ENCODE data around the gene MORN4. TPM values are rescaled to one million over a fixed set of nuclear protein-coding genes. Genes with fewer than 3 reads are reported as not detected.

The MORN4 gene
- total and polyA plus RNA-seq, 2 of the 13 experiments (the other 11 are each of a cell fraction or from before 2014, with no cell fraction given) = 3.4 to 9.1 TPM

GRCh38 chr10:97632949-97633884, at the start of gene MORN4 (continued):
- TF ChIP-seq YY1 (IDR thresholded peaks at IDR 0.05; ENCODE audit: insufficient read depth, insufficient replicate concordance, low read depth, low read length) = peak; percentile 100
- TF ChIP-seq SAP130 (CRISPR knock-in tag; IDR thresholded peaks at IDR 0.05; ENCODE audit: low read depth) = peak; percentile 88
- TF ChIP-seq GATAD2A (CRISPR knock-in tag; IDR thresholded peaks at IDR 0.05) = no peak
- TF ChIP-seq ZNF639 (CRISPR knock-in tag; conservative IDR thresholded peaks at IDR 0.05) = no peak
- no peak for TF ChIP-seq TRAFD1 (CRISPR knock-in tag; IDR thresholded peaks at IDR 0.05; ENCODE audit: borderline replicate concordance)
- TF ChIP-seq ZNF891 (CRISPR knock-in tag; IDR thresholded peaks at IDR 0.05) = peak; percentile 66; the same call in 1 of the 2 replicates
- TF ChIP-seq ZHX2 (IDR thresholded peaks at IDR 0.05; ENCODE audit: low read depth) = peak; percentile 100
- TF ChIP-seq ZHX2 (CRISPR knock-in tag; IDR thresholded peaks at IDR 0.05; ENCODE audit: borderline replicate concordance) = no peak
- no peak for TF ChIP-seq ZNF446 (CRISPR knock-in tag; IDR thresholded peaks at IDR 0.05)
- TF ChIP-seq ZSCAN29 (CRISPR knock-in tag; conservative IDR thresholded peaks at IDR 0.05) = no peak
- TF ChIP-seq MTF1 (CRISPR knock-in tag; IDR thresholded peaks at IDR 0.05) = no peak
- TF ChIP-seq FOXA1 (IDR thresholded peaks at IDR 0.05) = no peak
- no peak for TF ChIP-seq FOXA1 (CRISPR knock-in tag; IDR thresholded peaks at IDR 0.05)
- 0 out of 2 replicates have a peak, but pooled peaks have one; percentile 48 for TF ChIP-seq SNAPC4 (CRISPR knock-in tag; IDR thresholded peaks at IDR 0.05)
- peak; percentile 74; the same call in 1 of the 2 replicates for TF ChIP-seq ZNF546 (CRISPR knock-in tag; conservative IDR thresholded peaks at IDR 0.05)

Measured in HepG2 (cell line).